B cell (primary cell): ENCODE data around the gene HNF1B.

Source experiments
- CTCF ChIP-seq: fragments of 200-600 bp; IDR thresholded peaks from one replicate; pipeline ENCODE4 v1.8.0; 2022; ENCODE audit warnings: antibody characterized with exemption, mild to moderate bottlenecking
- EZH2 ChIP-seq: IDR thresholded peaks from 2 replicates; pipeline ENCODE4 v1.6.1; 2012; ENCODE audit warnings: borderline replicate concordance, low read depth, mild to moderate bottlenecking, moderate library complexity, low read length; ENCODE audit not compliant: insufficient read depth, poor library complexity, severe bottlenecking

DNA sequence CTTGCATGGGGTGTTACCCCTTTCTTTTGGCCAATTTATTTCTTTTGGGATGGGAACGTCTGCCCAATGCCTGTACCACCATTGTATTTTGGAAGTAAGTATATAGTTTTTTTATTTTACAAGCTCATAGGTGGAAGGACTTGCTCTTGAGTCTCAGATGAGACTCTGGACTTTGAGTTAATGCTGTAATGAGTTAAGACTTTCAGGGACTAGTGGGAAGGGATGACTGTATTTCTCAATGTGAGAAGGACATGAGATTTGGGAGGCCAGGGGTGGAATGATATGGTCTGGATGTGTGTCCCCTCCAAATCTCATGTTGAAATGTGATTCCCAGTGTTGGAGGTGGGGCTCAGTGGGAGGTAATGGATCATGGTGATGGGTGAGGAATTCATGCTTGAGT is 49.1 kb downstream of the HNF1B start:
- TF ChIP-seq CTCF (no peak), EZH2 (no peak)
